HepG2 (cell line): ENCODE data around the gene NDUFS7. TPM values are rescaled to one million over a fixed set of nuclear protein-coding genes. Genes with fewer than 3 reads are reported as not detected.

Experiments
- ADNP ChIP-seq: sonication (generic); formaldehyde crosslinking; IDR thresholded peaks from 2 replicates; pipeline ENCODE4 v1.4.0; 2020; ENCODE audit warnings: missing genetic modification reagents
- KDM4B ChIP-seq: sonication (generic); formaldehyde crosslinking; IDR thresholded peaks from 2 replicates; pipeline ENCODE4 v1.4.0; 2020; ENCODE audit warnings: missing genetic modification reagents
- PHF5A ChIP-seq: IDR thresholded peaks from one replicate; pipeline ENCODE4 v1.6.1; 2018; ENCODE audit warnings: low read depth, missing genetic modification reagents; ENCODE audit not compliant: unreplicated experiment
- RFX5 ChIP-seq: IDR thresholded peaks from 2 replicates; pipeline ENCODE4 v1.6.1; 2011; ENCODE audit warnings: low read depth, low read length, improper control_type of control experiment
- SMAD1 ChIP-seq: sonication (generic); formaldehyde crosslinking; IDR thresholded peaks from 2 replicates; pipeline ENCODE4 v1.4.0; 2020; ENCODE audit warnings: missing genetic modification reagents, low read depth, mild to moderate bottlenecking, borderline replicate concordance
- SRSF1 ChIP-seq: fragments of 200-400 bp; formaldehyde crosslinking; optimal IDR thresholded peaks from 2 replicates; pipeline ENCODE3; 2017; ENCODE audit warnings: mild to moderate bottlenecking, low read depth, low read length, moderate library complexity
- TCF12 ChIP-seq, 2 experiments: fragments of 450-650 bp in 1 of 2; sonication (generic) in 1 of 2; formaldehyde crosslinking in 1 of 2; IDR thresholded peaks; 2 replicates each; pipeline versions ENCODE4 v1.6.1 to v1.8.0; 2017 to 2022; ENCODE audit warnings: antibody characterized with exemption in 1 of 2, mild to moderate bottlenecking in 1 of 2, missing genetic modification reagents in 1 of 2, moderate library complexity in 1 of 2
- ZFP41 ChIP-seq: sonication (generic); formaldehyde crosslinking; IDR thresholded peaks from 2 replicates; pipeline ENCODE4 v1.4.0; 2020; ENCODE audit warnings: mild to moderate bottlenecking, missing genetic modification reagents, borderline replicate concordance
- ZNF225 ChIP-seq: sonication (generic); formaldehyde crosslinking; IDR thresholded peaks from 2 replicates; pipeline ENCODE4 v1.4.0; 2020; ENCODE audit warnings: mild to moderate bottlenecking, missing genetic modification reagents
- ZNF234 ChIP-seq: sonication (generic); formaldehyde crosslinking; conservative IDR thresholded peaks from 2 replicates; pipeline ENCODE4 v1.5.1; 2020; ENCODE audit warnings: mild to moderate bottlenecking, missing genetic modification reagents
- ZNF543 ChIP-seq: sonication (generic); formaldehyde crosslinking; IDR thresholded peaks from 2 replicates; pipeline ENCODE4 v1.4.0; 2020; ENCODE audit warnings: mild to moderate bottlenecking, missing genetic modification reagents
- ZNF547 ChIP-seq: sonication (generic); formaldehyde crosslinking; IDR thresholded peaks from 2 replicates; pipeline ENCODE4 v1.5.1; 2020; ENCODE audit warnings: mild to moderate bottlenecking, missing genetic modification reagents
- ZNF607 ChIP-seq: sonication (generic); formaldehyde crosslinking; IDR thresholded peaks from 2 replicates; pipeline ENCODE4 v1.5.1; 2020; ENCODE audit warnings: missing genetic modification reagents, mild to moderate bottlenecking, borderline replicate concordance
- ZNF713 ChIP-seq: sonication (generic); formaldehyde crosslinking; IDR thresholded peaks from 2 replicates; pipeline ENCODE4 v1.4.0; 2020; ENCODE audit warnings: mild to moderate bottlenecking, missing genetic modification reagents
- ZNF768 ChIP-seq: sonication (generic); formaldehyde crosslinking; IDR thresholded peaks from 2 replicates; pipeline ENCODE4 v1.4.0; 2020; ENCODE audit warnings: missing genetic modification reagents
- ZNF790 ChIP-seq: sonication (generic); formaldehyde crosslinking; IDR thresholded peaks from 2 replicates; pipeline ENCODE4 v1.8.0; 2022; ENCODE audit warnings: missing genetic modification reagents, mild to moderate bottlenecking, borderline replicate concordance
- polyA plus RNA-seq, 8 experiments: library from polyadenylated mRNA; depleted of rRNA in 3 of 8; stranded (reverse) in 7 of 8; unstranded in 1 of 8; fragments of >200 nt; fragmentation: Illumina TruSeq in 4 of 8; extraction: Trizol in 4 of 8; gene quantifications; 2 replicates each; pipeline versions ENCODE4 v1.2.1 to v1.2.3, GENCODE V29; 2011 to 2016; ENCODE audit warnings: low read depth in 4 of 8, missing spikeins in 1 of 8, mixed read lengths in 1 of 8; ENCODE audit not compliant: insufficient read depth in 1 of 8
- total RNA-seq, 5 experiments: library from RNA; depleted of rRNA; stranded (reverse); fragments of >200 nt; fragmentation: Illumina TruSeq; extraction: Trizol; gene quantifications; 2 replicates each; pipeline ENCODE4 v1.2.3, GENCODE V29; 2016; ENCODE audit warnings: low read depth in 1 of 5
- TF ChIP-seq, protein P1 (sequence below): sonication (generic); formaldehyde crosslinking; IDR thresholded peaks from 2 replicates; pipeline ENCODE4 v1.4.0; 2020; ENCODE audit warnings: low read depth, missing genetic modification reagents
- TF ChIP-seq, protein P2 (sequence below): IDR thresholded peaks from 2 replicates; pipeline ENCODE4 v1.6.1; 2016; ENCODE audit warnings: missing genetic modification reagents, missing compliant biosample characterization
- TF ChIP-seq, protein P3 (sequence below): sonication (generic); formaldehyde crosslinking; IDR thresholded peaks from 2 replicates; pipeline ENCODE4 v1.9.0; 2021; ENCODE audit warnings: mild to moderate bottlenecking, missing genetic modification reagents

NDUFS7 gene
- total and polyA plus RNA-seq, 2 of the 13 experiments (the other 11 are each of a cell fraction or from before 2014, with no cell fraction given) = 34.3 to 66.9 TPM

DNA sequence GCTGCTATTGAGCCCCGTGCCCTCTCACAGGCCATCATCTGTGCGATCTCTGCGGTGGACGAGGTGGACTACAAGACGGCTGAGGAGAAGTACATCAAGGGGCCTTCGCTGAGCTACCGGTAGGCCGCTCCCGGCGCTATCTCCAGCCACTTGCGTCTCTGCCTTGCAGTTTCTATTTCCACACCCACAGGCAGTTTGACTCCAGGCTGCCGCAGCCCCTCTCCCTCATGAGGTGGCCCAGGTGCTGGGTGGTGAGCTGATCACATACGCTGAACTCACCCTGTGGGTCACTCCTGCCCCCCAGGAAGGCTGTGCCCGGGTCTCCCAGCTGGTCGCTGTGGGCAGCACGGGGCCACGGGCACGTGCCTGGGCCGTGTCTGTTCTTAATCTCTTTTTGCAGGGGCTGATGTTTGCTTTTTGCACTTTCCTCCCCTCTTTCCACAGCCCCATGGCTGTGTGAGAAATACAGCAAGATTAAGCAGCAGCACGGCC, 10.6 kb upstream of the NDUFS7 start (continued):
- TF ChIP-seq, protein P1, sequence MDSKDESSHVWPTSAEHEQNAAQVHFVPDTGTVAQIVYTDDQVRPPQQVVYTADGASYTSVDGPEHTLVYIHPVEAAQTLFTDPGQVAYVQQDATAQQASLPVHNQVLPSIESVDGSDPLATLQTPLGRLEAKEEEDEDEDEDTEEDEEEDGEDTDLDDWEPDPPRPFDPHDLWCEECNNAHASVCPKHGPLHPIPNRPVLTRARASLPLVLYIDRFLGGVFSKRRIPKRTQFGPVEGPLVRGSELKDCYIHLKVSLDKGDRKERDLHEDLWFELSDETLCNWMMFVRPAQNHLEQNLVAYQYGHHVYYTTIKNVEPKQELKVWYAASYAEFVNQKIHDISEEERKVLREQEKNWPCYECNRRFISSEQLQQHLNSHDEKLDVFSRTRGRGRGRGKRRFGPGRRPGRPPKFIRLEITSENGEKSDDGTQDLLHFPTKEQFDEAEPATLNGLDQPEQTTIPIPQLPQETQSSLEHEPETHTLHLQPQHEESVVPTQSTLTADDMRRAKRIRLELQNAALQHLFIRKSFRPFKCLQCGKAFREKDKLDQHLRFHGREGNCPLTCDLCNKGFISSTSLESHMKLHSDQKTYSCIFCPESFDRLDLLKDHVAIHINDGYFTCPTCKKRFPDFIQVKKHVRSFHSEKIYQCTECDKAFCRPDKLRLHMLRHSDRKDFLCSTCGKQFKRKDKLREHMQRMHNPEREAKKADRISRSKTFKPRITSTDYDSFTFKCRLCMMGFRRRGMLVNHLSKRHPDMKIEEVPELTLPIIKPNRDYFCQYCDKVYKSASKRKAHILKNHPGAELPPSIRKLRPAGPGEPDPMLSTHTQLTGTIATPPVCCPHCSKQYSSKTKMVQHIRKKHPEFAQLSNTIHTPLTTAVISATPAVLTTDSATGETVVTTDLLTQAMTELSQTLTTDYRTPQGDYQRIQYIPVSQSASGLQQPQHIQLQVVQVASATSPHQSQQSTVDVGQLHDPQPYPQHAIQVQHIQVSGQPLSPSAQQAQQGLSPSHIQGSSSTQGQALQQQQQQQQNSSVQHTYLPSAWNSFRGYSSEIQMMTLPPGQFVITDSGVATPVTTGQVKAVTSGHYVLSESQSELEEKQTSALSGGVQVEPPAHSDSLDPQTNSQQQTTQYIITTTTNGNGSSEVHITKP (CRISPR knock-in tag) = no peak
- TF ChIP-seq, protein P2, sequence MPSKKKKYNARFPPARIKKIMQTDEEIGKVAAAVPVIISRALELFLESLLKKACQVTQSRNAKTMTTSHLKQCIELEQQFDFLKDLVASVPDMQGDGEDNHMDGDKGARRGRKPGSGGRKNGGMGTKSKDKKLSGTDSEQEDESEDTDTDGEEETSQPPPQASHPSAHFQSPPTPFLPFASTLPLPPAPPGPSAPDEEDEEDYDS (CRISPR knock-in tag) = no peak
- TF ChIP-seq ZNF547 (0 out of 2 replicates have a peak, but pooled peaks have one; percentile 12), PHF5A (CRISPR knock-in tag) (no peak), ZNF713 (CRISPR knock-in tag) (no peak), ZFP41 (CRISPR knock-in tag) (no peak), KDM4B (no peak), TCF12 (IDR thresholded peaks at IDR 0.05) (no peak), TCF12 (CRISPR knock-in tag; IDR thresholded peaks at IDR 0.05) (no peak), ZNF790 (CRISPR knock-in tag) (no peak), ZNF225 (no peak), ZNF543 (CRISPR knock-in tag) (no peak), SRSF1 (no peak), ZNF768 (CRISPR knock-in tag) (peak; percentile 23; the same call in 1 of the 2 replicates), ZNF607 (CRISPR knock-in tag) (no peak), ADNP (no peak), SMAD1 (CRISPR knock-in tag) (no peak), ZNF234 (CRISPR knock-in tag) (no peak), RFX5 (no peak)
- TF ChIP-seq, protein P3, sequence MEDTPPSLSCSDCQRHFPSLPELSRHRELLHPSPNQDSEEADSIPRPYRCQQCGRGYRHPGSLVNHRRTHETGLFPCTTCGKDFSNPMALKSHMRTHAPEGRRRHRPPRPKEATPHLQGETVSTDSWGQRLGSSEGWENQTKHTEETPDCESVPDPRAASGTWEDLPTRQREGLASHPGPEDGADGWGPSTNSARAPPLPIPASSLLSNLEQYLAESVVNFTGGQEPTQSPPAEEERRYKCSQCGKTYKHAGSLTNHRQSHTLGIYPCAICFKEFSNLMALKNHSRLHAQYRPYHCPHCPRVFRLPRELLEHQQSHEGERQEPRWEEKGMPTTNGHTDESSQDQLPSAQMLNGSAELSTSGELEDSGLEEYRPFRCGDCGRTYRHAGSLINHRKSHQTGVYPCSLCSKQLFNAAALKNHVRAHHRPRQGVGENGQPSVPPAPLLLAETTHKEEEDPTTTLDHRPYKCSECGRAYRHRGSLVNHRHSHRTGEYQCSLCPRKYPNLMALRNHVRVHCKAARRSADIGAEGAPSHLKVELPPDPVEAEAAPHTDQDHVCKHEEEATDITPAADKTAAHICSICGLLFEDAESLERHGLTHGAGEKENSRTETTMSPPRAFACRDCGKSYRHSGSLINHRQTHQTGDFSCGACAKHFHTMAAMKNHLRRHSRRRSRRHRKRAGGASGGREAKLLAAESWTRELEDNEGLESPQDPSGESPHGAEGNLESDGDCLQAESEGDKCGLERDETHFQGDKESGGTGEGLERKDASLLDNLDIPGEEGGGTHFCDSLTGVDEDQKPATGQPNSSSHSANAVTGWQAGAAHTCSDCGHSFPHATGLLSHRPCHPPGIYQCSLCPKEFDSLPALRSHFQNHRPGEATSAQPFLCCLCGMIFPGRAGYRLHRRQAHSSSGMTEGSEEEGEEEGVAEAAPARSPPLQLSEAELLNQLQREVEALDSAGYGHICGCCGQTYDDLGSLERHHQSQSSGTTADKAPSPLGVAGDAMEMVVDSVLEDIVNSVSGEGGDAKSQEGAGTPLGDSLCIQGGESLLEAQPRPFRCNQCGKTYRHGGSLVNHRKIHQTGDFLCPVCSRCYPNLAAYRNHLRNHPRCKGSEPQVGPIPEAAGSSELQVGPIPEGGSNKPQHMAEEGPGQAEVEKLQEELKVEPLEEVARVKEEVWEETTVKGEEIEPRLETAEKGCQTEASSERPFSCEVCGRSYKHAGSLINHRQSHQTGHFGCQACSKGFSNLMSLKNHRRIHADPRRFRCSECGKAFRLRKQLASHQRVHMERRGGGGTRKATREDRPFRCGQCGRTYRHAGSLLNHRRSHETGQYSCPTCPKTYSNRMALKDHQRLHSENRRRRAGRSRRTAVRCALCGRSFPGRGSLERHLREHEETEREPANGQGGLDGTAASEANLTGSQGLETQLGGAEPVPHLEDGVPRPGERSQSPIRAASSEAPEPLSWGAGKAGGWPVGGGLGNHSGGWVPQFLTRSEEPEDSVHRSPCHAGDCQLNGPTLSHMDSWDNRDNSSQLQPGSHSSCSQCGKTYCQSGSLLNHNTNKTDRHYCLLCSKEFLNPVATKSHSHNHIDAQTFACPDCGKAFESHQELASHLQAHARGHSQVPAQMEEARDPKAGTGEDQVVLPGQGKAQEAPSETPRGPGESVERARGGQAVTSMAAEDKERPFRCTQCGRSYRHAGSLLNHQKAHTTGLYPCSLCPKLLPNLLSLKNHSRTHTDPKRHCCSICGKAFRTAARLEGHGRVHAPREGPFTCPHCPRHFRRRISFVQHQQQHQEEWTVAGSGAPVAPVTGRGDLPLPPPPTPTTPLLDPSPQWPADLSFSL (CRISPR knock-in tag) = no peak
